Left ventricle myocardium inferior (tissue), 1 donor: ENCODE measurements around the gene DUSP14. TPM values are rescaled to one million over a fixed set of nuclear protein-coding genes. Genes with fewer than 3 reads are reported as not detected.
A peak's percentile ranks its signal among the peaks of the same experiment; 100 is the strongest.

Experiments
- DNase-seq: peaks from one replicate; pipeline ENCODE4 v3.0.0-alpha.2; 2020
- H3K27ac ChIP-seq: fragments of 200-600 bp; replicated peaks from 2 replicates; pipeline ENCODE4 v1.8.0; 2021
- H3K27me3 ChIP-seq: fragments of 200-600 bp; 2 replicates; pipeline ENCODE4 v1.8.0; 2021; ENCODE audit warnings: low read depth
- H3K36me3 ChIP-seq: fragments of 200-600 bp; 2 replicates; pipeline ENCODE4 v1.8.0; 2021
- H3K4me1 ChIP-seq: fragments of 200-600 bp; 2 replicates; pipeline ENCODE4 v1.8.0; 2021
- H3K4me3 ChIP-seq: fragments of 200-600 bp; 2 replicates; pipeline ENCODE4 v1.8.0; 2021; ENCODE audit warnings: mild to moderate bottlenecking, moderate library complexity
- H3K9me3 ChIP-seq: fragments of 200-600 bp; replicated peaks from 2 replicates; pipeline ENCODE4 v1.8.0; 2021
- CTCF ChIP-seq: fragments of 200-600 bp; IDR thresholded peaks from 2 replicates; pipeline ENCODE4 v1.8.0; 2021; ENCODE audit warnings: antibody characterized with exemption, mild to moderate bottlenecking, borderline replicate concordance
- intact Hi-C: fragments of 100-400 bp; cut with micrococcal nuclease; formaldehyde crosslinking; loops from one replicate; pipeline ENCODE4 v1.11.0; 2022
- total RNA-seq: library from RNA; stranded (reverse); fragmentation: NEBNext Ultra II Directional; extraction: Animal tissue kit (Norgen Biotek cat#: 25700); gene quantifications from one replicate; pipeline ENCODE4 v1.2.1, GENCODE V29; 2021
- donor health status: DM: no; HTN: yes; CAD: no; lungs with severe emphysema.

Gene DUSP14
- total RNA-seq, 1 donor from 2014 or later, result 18.1 TPM

- no peak for TF ChIP-seq CTCF
- no peaks in the 10 kb centered on the region for H3K4me1 ChIP-seq
- H3K36me3 ChIP-seq, result peaks cover 87% of the 10 kb centered on the region
These were observed 23.2 kb upstream of the DUSP14 start for GRCh38 chr17:37466471-37466870.

DNA sequence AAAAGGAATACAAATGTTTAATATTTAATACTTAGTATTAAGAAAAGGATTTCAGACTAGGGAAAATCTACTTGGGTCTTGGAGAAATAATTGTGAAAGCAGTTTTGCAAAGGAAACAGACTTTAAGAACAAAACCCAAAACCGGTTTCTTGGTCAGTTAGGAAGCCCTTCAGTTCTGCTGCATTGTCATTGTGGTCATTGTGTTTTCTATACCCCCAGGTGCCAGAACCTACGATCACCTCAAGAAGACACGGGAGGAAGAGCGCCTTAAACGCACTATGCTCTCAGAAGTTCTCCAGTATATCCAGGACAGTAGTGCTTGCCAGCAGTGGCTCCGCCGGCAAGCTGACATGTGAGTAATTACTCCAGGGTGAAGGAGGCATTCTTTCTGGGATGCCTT, 19.5 kb upstream of the DUSP14 start:
- Histone ChIP-seq H3K9me3 (no peaks in the 10 kb centered on the region), H3K27ac (no peak overlapping the region), H3K4me3 (no peak overlapping the region), H3K4me1 (no peaks in the 10 kb centered on the region), H3K27me3 (no peaks in the 10 kb centered on the region), H3K36me3 (peaks cover 97% of the 10 kb centered on the region)
- intact Hi-C loops, result no loop called here
- no peak for TF ChIP-seq CTCF
- no peak for DNase-seq

More at GRCh38 chr17:37466471-37466870, 23.2 kb upstream of the DUSP14 start:
- H3K27ac ChIP-seq, result no peak overlapping the region
- DNase-seq, result no peak
- no peaks in the 10 kb centered on the region for H3K9me3 ChIP-seq
- intact Hi-C loops, result no loop called here
- no peaks in the 10 kb centered on the region for H3K27me3 ChIP-seq
- H3K4me3 ChIP-seq, result no peak overlapping the region

GRCh38 chr17:37475731-37476420, 13.8 kb upstream of the DUSP14 start:
- peaks cover 31% of the 10 kb centered on the region for H3K4me1 ChIP-seq
- H3K27ac ChIP-seq, result peak overlapping the region; percentile 56
- TF ChIP-seq CTCF, result no peak
- intact Hi-C loops, result no loop called here
- H3K27me3 ChIP-seq, result no peaks in the 10 kb centered on the region
- no peaks in the 10 kb centered on the region for H3K9me3 ChIP-seq
- DNase-seq, result no peak
- H3K36me3 ChIP-seq, result peaks cover 77% of the 10 kb centered on the region
- no peak overlapping the region for H3K4me3 ChIP-seq

GRCh38 chr17:37476431-37477120, 13.1 kb upstream of the DUSP14 start:
- peak; percentile 22 for DNase-seq
- peaks cover 37% of the 10 kb centered on the region for H3K4me1 ChIP-seq
- H3K27ac ChIP-seq, result peak overlapping the region; percentile 56
- H3K4me3 ChIP-seq, result no peak overlapping the region
- intact Hi-C loops, result no loop called here
- H3K36me3 ChIP-seq, result peaks cover 70% of the 10 kb centered on the region
- no peak for TF ChIP-seq CTCF
- H3K27me3 ChIP-seq, result no peaks in the 10 kb centered on the region
- H3K9me3 ChIP-seq, result no peaks in the 10 kb centered on the region

DNA sequence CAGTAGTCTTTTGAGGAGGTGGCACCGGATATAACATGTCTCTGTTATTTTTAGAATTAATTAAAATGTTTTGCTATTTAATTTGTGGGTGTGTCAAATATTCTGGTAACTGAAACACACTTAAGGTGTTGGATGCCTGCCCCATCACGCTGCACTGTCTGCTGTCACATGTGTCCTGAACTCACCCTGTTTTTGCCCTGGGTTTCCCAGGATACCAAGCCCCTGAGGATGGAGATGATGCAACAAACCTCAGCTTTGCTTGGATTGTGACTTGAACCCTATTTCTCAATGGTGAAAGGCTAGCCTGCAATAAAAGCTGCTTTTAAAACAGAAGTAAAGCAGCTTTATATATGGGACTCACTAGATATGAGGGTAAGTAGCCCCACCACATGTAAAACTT, 11.5 kb upstream of the DUSP14 start:
- Histone ChIP-seq H3K4me1 (peaks cover 45% of the 10 kb centered on the region), H3K27ac (peak overlapping the region; percentile 56), H3K36me3 (peaks cover 54% of the 10 kb centered on the region), H3K4me3 (no peak overlapping the region), H3K27me3 (no peaks in the 10 kb centered on the region), H3K9me3 (no peaks in the 10 kb centered on the region)
- TF ChIP-seq CTCF, result no peak
- peak; percentile 58 for DNase-seq
- intact Hi-C loops, result no loop called here
